DOHH2 (cell line): Measurements from ENCODE around the gene RSPH6A.

Experiments
- H3F3A ChIP-seq: fragments of 200-600 bp; sonication (generic), shearing (Covaris generic); 2 replicates; pipeline ENCODE4 v1.6.0; 2016; ENCODE audit warnings: antibody characterized with exemption, mild to moderate bottlenecking; ENCODE audit not compliant: control insufficient read depth, insufficient read depth
- H3K27ac ChIP-seq: fragments of 200-600 bp; sonication (generic); 2 replicates; pipeline ENCODE4 v1.5.1; 2014; ENCODE audit warnings: low read depth, mild to moderate bottlenecking, low read length, moderate library complexity
- H3K27me3 ChIP-seq: fragments of 200-600 bp; sonication (generic); 2 replicates; pipeline ENCODE4 v1.6.1; 2014; ENCODE audit warnings: mild to moderate bottlenecking, low read length, mixed read lengths; ENCODE audit not compliant: control insufficient read depth
- H3K36me3 ChIP-seq: fragments of 200-600 bp; sonication (generic); 2 replicates; pipeline ENCODE4 v1.6.1; 2014; ENCODE audit warnings: mild to moderate bottlenecking, low read length, moderate library complexity, mixed read lengths; ENCODE audit not compliant: control insufficient read depth
- H3K4me1 ChIP-seq: fragments of 200-600 bp; sonication (generic); 2 replicates; pipeline ENCODE4 v1.6.1; 2014; ENCODE audit warnings: mild to moderate bottlenecking, low read length, mixed read lengths; ENCODE audit not compliant: control insufficient read depth
- H3K4me2 ChIP-seq: fragments of 200-600 bp; sonication (generic); 2 replicates; pipeline ENCODE4 v1.6.0; 2014; ENCODE audit warnings: mild to moderate bottlenecking, low read length, moderate library complexity
- H3K4me3 ChIP-seq: fragments of 200-600 bp; sonication (generic); 2 replicates; pipeline ENCODE4 v1.5.1; 2014; ENCODE audit warnings: mild to moderate bottlenecking, low read length, mixed read lengths
- H3K79me2 ChIP-seq: fragments of 200-600 bp; sonication (generic); 2 replicates; pipeline ENCODE4 v1.6.1; 2014; ENCODE audit warnings: mild to moderate bottlenecking, low read length, mixed read lengths; ENCODE audit not compliant: control insufficient read depth
- H3K9me2 ChIP-seq: fragments of 200-600 bp; sonication (generic); replicated peaks from 2 replicates; pipeline ENCODE4 v1.6.1; 2014; ENCODE audit warnings: mild to moderate bottlenecking, low read length, mixed read lengths; ENCODE audit not compliant: control insufficient read depth
- H3K9me3 ChIP-seq: fragments of 200-600 bp; sonication (generic); 2 replicates; pipeline ENCODE4 v1.6.1; 2014; ENCODE audit warnings: antibody characterized with exemption, low read length, mixed read lengths; ENCODE audit not compliant: control insufficient read depth, insufficient read depth
- H4K20me1 ChIP-seq: fragments of 200-600 bp; sonication (generic); 2 replicates; pipeline ENCODE4 v1.6.0; 2014; ENCODE audit warnings: low read depth, mild to moderate bottlenecking, antibody characterized with exemption, low read length, moderate library complexity; ENCODE audit not compliant: control insufficient read depth, insufficient read depth
- CTCF ChIP-seq: fragments of 200-600 bp; sonication (generic); IDR thresholded peaks from one replicate; pipeline ENCODE4 v1.5.1; 2014; ENCODE audit warnings: antibody characterized with exemption, mild to moderate bottlenecking, low read depth, low read length; ENCODE audit not compliant: poor library complexity, severe bottlenecking
- EZH2phosphoT487 ChIP-seq: fragments of 200-600 bp; sonication (generic); IDR thresholded peaks from 2 replicates; pipeline ENCODE4 v1.6.1; 2017; ENCODE audit warnings: borderline replicate concordance, mild to moderate bottlenecking, antibody characterized with exemption, low read length, moderate library complexity, mixed read lengths

Gene RSPH6A

GRCh38 chr19:45789035-45789786 is 25.9 kb downstream of the RSPH6A start:
- TF ChIP-seq EZH2phosphoT487 (no peak), CTCF (no peak)
- H4K20me1 ChIP-seq: no peaks in the 10 kb centered on the region

GRCh38 chr19:45786533-45786894 is 28.6 kb downstream of the RSPH6A start:
- H4K20me1 ChIP-seq: peaks cover 3% of the 10 kb centered on the region; the same call in 1 of the 2 replicates
- no peaks in the 10 kb centered on the region for H3K9me3 ChIP-seq
- peaks cover 9% of the 10 kb centered on the region for H3K79me2 ChIP-seq
- TF ChIP-seq CTCF (no peak), EZH2phosphoT487 (no peak)
- H3K36me3 ChIP-seq: peaks cover 40% of the 10 kb centered on the region
- H3K4me2 ChIP-seq: no peak overlapping the region
- no peak overlapping the region for H3K27ac ChIP-seq
- peaks cover 9% of the 10 kb centered on the region for H3K4me1 ChIP-seq
- H3F3A ChIP-seq: no peaks in the 10 kb centered on the region
- H3K27me3 ChIP-seq: no peaks in the 10 kb centered on the region
- no peaks in the 10 kb centered on the region for H3K9me2 ChIP-seq
- H3K4me3 ChIP-seq: no peak overlapping the region

More at GRCh38 chr19:45789035-45789786, 25.9 kb downstream of the RSPH6A start:
- H3K27ac ChIP-seq: no peak overlapping the region
- peaks cover 26% of the 10 kb centered on the region for H3K4me1 ChIP-seq
- H3K27me3 ChIP-seq: no peaks in the 10 kb centered on the region
- H3K9me2 ChIP-seq: no peaks in the 10 kb centered on the region
- no peak overlapping the region for H3K4me3 ChIP-seq
- H3F3A ChIP-seq: no peaks in the 10 kb centered on the region
- no peaks in the 10 kb centered on the region for H3K9me3 ChIP-seq
- H3K36me3 ChIP-seq: peaks cover 40% of the 10 kb centered on the region
- H3K79me2 ChIP-seq: peaks cover 16% of the 10 kb centered on the region
- no peak overlapping the region for H3K4me2 ChIP-seq

DNA sequence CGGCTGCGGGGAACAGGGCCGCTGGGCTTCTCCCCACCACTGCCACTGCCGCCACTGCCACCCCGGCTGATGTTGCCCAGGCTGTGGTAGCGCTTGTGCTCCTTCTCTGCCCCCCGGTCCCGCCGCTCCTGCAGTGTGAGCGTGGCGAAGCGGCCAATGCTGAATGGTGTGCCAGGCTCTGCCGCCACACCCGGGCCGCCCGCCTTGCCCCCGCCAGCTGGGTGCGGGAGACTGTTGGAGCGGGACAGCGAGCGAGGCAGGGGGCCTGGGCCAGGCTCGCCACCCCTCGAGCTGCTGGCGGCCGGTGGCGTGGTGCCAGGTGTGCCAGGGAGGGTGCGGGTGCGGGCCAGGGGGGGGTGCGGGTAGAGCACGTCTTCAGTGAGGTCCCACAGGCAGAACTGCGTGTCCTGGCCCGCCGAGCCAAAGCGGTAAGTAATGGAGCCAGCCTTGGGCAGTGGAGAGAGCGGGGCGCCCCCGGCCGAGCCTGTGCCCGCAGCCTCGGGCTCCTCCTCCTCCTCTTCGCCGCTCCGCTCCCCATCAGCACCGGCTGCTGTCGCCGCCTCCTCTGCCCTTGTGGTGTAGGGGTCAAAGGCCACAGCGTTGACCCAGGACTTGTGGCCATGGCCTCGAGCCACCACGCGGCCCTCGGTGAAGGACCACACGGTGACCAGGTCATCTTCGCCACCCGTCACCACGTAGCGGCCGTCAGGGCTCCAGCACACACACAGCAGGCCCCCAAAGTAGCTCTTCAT is 29.2 kb downstream of the RSPH6A start:
- Histone ChIP-seq H3K4me2 (no peak overlapping the region), H3K36me3 (peaks cover 39% of the 10 kb centered on the region), H3K79me2 (peaks cover 3% of the 10 kb centered on the region), H3K4me1 (peaks cover 3% of the 10 kb centered on the region), H3K27ac (no peak overlapping the region), H3F3A (no peaks in the 10 kb centered on the region), H3K9me2 (no peaks in the 10 kb centered on the region), H4K20me1 (peaks cover 4% of the 10 kb centered on the region; the same call in 1 of the 2 replicates), H3K4me3 (no peak overlapping the region), H3K9me3 (no peaks in the 10 kb centered on the region), H3K27me3 (no peaks in the 10 kb centered on the region)
- no peak for TF ChIP-seq CTCF
- TF ChIP-seq EZH2phosphoT487: no peak
